ENCODE results near the gene RET.

Gene RET

DNA sequence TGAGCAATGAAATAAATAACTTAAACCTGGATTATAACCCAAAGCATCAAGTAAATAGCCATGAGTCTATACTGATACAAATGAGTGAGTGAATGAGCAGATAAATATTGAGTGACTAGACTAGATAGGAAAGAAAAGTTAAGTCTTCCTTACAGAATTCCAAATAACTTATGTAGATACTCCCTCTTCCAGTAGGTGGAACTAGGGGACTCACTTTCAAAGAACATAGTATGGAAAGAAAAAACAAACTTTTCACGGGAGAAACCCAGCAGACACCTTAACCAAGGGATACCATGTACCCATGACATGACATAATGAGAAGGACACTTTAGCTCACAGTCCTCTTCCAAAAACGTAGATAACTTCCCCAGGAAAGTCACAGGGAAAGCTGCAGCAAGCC is 93.6 kb downstream of the RET start:
- no peak for DNase-seq (ENCODE audit: low read depth in 3 of 3)

DNA sequence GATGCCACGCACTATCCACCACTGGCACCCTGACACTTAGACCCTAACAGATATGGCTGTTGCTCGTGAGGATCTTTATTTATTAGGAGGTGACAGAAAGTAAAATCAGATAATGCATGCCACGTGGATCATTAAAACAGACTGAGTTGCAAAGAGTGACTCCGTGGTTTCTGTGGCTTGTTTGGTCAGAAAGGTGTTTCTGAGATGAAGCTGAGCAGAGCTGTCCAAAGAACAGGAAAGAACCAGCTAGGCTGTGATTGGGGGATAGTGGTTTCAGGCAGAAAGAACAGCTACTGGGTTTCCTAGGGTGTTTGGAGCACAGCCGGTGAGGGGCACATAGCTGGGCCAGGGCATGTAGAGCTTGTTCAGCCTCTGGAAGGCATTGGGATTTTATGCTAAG is 95.8 kb downstream of the RET start:
- DNase-seq (ENCODE audit: low read depth in 3 of 3): no peak

DNA sequence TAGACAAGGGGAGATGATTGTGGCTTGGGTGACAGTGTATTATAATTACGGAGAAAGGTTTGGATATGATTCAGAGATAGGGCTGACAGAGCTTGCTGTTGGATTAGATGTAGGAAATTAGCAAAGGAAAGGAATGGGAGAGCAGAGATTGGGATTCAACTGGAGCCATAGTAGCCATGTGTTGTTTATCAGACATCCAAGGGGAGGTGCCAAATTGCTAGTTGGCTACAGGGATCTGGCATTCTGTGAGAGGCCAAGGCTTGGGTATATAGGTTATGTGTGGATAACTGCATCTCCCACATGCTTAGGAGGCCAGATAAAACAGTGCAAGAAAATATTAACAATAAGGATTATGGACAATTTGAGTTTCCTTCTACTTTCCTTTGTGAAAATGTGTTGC is 96.3 kb downstream of the RET start:
- DNase-seq (ENCODE audit: low read depth in 3 of 3): no peak

DNA sequence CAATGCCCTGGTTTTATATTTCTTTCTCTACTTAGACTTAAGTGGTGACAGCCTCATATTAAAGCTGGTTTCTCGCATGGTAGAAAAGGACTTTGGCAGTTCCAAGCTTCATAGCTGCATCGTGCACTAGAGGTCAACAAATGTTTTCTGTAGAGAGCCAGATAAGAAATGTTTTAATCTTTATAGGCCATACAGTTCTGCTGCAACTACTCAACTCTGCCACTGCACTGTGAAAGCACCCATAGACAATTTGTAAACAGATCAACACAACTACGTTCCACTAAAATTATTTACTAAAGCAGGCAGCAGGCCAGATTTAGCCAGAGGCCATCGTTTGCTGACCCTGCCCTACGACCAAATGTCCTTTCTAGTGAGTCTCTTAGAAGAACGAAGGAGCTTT is 98.1 kb downstream of the RET start:
- DNase-seq (ENCODE audit: low read depth in 3 of 3): no peak

DNA sequence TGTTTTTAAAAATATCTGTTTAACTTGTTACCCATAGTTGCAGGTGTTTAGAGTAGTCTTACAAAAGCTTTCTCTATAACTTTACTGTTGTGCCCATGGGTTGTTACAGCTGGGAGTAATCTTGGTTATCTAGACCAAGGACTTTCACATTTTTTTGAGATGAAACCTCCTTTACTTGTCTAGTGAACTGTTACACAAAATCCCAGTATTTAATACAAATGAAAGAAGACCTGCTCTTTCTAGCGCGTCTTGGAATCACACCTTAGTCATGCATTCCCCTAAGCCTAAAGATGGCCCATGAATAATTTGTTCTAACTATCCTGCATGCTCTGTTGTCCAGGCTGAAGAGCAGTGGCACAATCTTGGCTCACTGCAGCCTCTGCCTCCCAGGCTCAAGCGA is 99.4 kb downstream of the RET start:
- DNase-seq (ENCODE audit: low read depth in 3 of 3): no peak

DNA sequence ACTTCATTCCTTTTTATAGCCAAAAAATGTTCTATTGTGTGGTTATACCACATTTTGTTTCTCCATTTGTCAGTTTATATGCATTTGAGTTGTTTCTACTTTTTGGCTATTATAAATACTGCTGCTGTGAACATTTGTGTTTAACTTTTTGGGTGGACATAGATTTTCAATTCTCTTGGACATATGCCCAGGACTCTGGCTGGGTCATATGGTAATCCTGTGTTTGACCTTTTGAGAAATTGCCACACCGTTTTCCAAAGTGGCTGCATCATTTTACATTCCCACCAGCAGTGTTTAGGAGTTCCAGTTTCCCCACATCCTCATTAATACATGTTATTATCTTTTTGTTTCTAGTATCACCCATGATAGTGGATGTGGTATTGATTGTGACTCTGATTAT is 100.7 kb downstream of the RET start:
- no peak for DNase-seq (ENCODE audit: low read depth in 3 of 3)
